CD4-positive, alpha-beta T cell treated with Interleukin-12 subunit alpha and Interleukin-12 subunit beta, for 1 hour (primary cell): ENCODE measurements around the gene MZT2B.
"Not testable (repeated sequence)": the region's sequence is repeated elsewhere in the genome, so short reads cannot be mapped to it uniquely, and the experiment has no call there.

ENCODE experiments used
- DNase-seq: peaks from one replicate; pipeline ENCODE4 v3.0.0-alpha.2; 2020

Gene MZT2B

DNA sequence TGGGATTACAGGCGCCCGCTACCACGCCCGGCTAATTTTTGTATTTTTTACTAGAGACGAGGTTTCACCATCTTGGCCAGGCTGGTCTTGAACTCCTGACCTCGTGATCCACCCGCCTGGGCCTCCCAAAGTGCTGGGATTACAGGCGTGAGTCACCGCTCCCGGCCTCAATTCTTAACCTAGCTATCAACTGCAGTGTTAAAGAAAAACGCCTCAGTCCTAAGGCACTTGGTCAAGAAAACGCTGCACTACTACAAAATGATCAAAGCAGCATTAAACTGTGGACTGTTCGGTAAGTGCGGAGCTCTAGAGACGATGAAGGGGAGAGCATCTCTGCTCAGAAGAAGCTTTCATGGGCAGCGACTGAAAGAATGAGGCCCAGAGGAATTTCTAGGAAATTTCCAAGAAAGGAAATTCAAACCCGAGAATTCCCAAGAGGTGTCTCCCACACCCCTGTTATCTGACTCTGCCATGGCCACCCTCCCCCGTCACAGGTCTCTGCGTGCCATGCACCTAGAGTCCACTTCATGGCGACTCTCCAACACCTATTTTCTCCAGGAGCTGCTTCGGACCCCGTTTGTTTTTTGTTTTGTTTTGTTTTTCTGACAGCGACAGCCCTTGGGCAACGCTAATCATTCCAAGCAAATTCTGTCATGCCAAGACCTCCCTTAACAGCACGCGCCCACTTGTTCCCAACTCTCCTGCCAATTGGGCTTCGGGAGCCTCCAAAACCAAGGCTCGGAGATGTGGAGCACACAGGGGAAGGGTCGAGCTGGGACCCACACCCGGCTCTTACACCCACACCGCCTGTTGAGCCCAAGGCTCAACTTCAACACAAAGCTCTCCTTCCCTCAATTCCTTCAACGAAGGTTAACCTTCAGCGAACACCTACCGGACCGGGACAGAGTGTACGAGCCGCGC lies 1.4 kb upstream of the MZT2B start:
- not testable (repeated sequence) for DNase-seq

DNA sequence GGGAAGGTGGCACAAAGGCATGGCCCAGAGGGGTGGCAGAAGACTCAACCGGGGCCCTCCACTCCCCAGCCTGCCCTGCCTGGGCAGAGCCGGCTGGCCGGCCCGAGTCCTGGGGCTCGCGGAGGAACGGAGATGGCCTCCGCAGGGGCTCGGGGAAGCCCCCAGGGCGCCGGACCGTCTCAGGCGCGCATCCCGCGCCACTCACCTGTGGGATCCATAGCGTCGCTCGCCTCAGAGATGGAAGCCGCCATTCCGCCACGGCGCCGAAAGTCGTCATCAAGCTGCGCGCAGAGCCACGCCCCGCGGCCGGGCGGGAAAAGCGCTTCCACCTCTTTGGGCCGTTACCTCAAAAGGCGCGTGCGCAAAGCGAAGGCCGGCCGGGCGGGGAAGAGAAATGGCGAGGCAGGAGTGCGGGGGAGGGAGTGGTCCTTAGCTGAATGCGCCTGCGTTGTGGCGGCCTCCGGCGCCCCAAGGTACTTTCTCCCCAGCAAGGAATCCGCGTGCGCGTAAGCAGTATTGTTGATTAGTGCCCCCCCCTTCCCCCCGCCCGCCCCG lies 660 bp upstream of the MZT2B start, which contains the start of gene SMPD4:
TSS of gene SMPD4 (minus strand) at position 278 of the 555 bp plus-strand sequence. CDS start 5,010 bp downstream, outside the sequence.
- DNase-seq, result peak; percentile 98

DNA sequence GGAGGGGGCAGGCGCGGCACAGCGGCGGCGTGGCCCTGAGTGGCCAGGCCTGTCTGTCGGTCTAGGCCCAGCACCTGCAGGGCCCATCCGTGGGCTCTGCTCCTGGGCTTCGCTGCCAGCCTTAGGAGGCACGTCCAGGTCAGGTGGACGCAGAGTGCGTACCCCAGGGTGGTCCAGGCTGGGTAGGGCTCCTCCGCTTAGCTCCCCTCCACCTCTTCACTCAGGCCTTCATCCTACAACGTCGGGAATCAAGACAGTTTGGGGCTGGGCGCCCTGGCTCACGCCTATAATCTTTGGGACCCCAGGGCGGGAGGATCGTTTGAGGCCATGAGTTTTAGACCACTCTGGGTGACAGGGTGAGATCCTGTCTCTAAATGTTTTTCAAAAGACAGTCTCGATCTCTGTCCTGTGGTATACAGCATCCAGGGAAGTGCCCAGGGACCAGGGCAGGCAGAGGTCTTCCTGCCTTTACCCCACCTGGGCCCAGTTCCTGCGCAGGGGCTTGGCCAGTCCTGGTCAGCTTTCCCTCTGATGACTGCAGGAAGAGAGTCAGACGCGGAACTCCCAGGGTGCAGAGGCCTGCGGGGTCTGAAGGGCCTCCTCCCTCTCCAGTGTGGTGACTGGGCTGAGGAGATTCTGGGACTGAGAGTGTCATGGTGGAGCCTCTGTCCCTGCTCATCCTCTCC lies 907 bp downstream of the MZT2B start:
- not testable (repeated sequence) for DNase-seq

DNA sequence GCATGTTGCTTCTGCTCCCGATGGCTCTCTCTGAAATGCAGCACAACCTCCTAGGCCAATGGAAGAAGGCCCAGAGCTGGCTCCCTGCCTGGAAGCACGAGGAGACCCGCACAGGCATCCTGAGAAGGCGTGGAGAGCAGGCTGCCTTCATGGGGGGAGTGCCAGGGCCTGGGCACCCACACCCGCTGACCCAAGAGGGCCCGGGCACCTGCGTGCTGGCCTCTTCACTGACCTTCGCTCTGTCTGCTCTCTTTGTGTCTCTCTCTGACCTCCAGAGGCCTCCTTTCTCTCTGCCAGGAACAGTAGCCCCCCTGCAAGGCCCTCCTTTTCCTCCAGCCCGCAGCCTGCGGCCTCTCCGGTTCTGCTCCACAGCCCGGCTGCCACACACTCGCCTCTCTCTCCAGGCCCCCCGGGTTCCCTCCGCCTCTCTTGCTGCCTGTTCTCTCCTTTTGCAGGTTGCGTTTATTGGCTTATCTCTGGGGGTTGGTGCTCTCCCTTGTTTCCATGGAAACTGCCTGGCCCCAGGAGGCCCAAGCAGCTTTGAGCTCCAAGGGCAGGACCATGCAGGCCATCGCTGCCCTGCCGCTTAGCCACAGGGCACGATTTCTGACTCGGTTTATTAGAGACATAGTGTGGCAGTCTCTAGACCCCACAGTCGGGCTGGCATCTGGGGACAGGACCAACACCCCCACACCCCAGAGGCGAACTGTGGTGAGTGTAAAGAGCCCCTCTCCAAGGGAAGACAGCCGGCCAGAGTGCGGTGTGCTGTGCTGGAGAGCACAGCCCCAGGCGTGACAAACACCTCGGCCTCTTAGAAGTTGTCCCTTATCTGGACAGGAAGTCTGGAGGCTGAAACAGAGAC lies 1.7 kb downstream of the MZT2B start:
- no peak for DNase-seq

DNA sequence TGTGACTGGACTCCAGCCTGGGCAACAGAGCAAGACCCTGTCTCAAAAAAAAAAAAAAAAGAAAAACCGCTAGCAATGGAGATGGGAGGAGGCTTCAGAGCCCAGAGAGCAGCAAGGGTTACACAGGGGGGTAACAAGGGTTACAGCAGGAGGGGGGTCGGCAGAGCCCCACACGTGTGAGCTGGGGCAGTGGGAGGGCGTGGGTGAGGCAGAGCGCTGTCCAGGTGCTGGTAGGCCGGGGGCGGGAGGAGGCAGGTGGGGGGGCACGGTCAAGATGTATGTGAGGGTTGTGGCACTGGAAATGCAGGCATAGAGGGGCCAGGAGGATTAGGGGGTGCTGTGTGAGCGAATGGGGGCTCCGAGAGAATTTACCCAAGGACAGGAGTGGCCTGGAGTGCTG lies 3.4 kb downstream of the MZT2B start:
- no peak for DNase-seq

DNA sequence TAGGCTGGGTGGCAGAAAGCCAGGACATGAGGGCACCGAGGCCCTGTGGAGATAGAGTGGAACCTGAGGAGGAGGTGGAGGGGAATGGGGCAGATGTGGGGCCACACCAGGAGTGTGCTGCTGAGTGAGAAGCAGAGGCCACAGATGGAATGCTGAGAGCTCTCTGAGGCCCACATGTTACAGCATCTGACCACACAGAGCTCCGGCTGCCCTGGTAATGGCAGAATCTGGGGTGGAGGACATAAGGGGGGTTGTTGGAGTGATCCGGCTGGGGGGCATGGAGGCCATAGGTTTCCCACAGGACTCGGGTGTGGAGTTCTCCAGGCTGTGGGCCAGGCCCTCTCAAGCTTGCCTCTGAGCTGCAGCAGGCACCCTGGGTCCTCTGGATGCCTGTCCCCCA lies 3.8 kb downstream of the MZT2B start:
- DNase-seq, result no peak

DNA sequence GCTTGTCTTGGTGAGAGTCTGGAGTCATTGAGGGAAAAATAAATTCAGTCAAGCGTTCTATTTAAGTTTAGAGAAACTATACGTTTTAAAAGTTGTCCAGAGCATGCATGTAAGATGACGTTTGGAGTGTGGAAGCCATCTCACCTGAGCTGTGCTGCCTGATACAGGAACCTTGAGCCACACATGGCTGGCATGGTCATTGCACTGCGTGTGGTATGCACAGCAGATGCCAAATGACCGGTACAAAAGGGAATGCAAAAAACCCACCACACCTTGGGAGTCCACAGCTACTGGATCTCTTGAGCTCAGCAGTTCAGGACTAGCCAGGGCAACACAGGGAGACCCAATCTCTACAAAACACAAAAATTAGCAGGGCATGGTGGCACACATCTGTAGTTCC lies 4.3 kb downstream of the MZT2B start:
- DNase-seq, result no peak

DNA sequence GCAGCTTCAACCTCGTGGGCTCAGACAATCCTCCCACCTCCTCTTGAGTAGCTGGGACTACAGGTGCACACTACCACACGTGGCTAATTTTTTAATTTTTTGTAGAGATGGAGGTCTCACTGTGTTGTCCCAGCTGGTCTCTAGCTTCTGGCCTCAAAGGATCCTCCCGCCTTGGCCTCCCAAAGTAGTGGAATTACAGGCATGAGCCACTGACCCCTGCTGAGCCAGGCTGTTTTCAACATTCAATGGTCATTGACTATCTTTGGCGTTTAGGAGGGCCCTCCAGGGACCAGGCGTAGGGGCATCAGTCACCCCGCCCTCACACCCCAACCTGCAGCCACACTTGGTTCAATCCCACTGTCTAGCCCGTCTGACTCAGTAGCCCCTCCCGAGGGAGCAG lies 5.2 kb downstream of the MZT2B start:
- DNase-seq, result no peak

DNA sequence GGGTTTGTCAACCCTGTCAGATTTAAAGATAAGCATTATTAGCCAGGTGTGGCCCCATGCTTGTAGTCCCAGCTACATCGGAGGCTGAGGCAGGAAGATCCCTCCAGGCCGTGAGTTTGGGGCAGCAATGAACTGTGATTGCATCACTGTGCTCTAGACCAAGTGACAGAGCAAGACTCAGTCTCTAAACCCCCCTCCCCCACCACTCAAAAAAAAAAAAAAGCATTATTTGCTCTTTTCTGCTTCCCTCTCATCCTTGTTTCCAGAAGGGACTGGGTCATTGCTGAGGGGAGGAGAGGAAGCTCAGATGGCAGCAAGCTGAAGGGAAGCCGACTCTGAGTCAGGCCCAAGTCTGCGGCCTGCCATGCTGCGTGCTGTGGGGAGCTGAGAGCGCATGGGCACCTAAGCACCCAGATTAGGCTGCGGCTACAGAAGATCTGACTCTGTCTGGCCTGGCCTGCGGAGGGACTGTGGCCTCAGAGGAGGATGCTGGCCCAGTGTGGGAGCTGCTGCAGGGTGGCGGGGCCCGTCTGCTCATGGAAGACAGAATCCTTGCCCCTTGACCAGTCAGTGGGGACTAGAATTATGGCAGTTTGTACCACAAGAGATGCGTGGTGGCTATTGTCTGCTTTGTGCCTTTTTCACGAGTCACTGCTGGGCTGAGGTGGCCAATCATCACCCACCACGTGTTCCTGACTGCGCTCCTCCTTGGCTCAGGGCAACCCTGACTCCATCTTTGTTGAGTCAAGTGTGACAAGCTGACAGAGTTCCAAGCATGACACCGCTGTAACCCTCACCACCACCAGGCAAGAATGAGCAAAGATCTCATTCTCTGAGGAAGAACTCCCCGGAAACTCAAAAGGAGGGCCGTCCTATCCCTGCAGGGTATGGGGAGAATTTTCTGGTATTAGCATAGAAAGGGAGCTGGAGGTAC lies 6.1 kb downstream of the MZT2B start:
- not testable (repeated sequence) for DNase-seq

DNA sequence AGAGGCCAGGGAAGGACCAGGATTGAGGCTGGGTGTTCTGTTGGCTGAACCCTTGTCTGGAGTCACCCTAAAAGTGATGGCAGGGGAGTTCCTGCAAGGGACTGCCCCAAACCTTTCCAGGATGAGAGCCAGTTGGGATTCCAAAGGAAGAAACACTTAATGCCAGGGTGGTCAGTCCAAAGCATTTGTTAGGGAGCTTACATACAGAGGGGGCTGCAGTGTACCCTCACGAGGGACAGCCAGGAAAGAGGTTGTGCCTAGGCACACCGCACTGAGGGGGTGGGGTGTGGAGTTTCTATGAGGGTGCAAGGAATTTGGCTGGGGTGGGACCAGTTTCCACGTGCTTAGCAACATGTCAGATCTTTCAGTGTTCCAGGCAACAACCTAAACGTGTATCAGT lies 6.9 kb downstream of the MZT2B start:
- DNase-seq, result not testable (repeated sequence)

DNA sequence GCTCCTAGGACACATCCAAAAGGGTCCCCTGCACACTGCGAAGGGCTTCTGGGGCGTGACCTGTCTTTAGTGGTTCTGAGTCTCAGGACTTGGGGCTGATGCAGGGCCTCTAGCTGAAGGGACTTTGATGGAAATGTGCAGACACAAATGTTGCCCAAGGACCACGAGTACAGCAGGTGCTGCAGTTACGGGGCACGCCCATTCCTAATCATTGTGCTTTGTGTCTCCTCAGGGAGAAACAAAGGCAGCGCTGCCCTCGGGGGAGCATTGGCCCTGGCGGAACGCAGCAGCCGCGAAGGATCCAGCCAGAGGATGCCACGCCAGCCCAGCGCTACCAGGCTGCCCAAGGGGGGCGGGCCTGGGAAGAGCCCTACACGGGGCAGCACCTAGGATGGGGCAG lies 8.2 kb downstream of the MZT2B start:
- no peak for DNase-seq

DNA sequence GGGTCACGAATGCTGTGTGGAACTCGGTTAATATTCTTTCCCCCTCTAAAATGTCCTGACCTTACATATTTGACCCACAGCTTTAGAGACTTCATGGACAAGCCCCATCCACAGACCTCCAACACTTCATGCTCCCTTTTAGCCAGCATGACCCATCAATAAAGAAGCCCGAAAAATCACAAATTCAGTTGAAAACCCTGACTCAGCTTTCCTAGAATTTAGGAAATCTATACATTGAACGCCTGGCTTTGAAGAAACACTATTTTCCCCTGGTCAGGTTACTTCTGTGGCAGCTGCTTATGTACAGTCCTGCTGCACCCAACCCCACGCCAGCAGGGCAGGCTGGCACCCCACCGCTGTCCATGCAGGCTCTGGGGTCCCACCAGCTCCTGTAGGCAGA lies 9.3 kb downstream of the MZT2B start:
- not testable (repeated sequence) for DNase-seq

DNA sequence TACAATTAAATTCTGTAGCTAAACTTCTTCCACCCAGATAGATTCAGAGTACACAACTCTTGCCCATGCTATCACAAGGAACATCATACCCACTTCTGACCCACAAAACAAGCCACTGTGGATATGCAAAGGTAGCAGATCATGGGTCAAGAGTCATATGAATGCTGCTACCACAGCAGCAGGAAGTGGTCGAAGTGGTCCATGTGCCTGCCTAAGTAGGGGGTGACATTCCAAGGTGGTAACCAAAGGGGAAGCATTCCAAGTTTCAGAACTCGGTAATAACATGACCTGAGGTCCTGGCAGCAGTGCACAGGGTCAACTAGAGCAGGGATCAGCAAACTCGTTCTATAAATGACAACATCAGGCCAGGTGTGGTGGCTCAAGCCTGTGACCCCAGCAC lies 10.4 kb downstream of the MZT2B start:
- DNase-seq, result not testable (repeated sequence)

DNA sequence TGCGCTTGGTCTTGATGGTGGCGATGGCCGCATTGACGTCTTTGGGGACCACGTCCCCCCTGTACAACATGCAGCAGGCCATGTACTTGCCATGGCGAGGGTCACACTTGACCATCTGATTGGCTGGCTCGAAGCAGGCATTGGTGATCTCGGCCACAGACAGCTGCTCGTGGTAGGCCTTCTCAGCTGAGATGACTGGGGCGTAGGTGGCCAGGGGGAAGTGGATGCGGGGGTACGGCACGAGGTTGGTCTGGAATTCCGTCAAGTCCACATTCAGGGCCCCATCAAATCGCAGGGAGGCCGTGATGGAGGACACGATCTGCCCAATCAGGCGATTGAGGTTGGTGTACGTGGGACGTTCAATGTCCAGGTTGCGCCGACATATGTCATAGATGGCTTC lies 11.8 kb downstream of the MZT2B start:
- not testable (repeated sequence) for DNase-seq

DNA sequence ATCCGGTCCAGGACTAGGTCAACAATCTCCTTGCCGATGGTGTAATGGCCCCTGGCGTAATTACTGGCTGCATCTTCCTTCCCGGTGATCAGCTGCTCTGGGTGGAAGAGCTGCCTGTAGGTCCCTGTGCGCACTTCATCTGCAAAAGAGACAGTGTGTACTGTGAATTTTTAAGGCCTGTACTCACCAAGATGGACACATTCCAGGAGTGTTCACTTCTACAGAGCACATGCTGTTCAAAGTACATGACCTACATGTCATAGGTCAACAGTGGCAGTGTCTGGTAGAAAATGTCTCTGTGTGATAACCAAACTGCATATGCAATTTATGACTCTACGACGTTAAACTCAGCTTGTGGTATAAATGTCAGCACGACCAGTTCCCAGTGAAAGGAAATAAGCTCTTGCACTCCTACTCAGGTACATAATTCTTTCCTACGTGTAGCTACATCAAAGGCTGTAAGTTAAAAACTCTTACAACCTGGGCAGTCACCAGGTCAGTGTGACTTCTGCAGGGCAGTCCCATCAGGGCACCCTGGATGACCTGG lies 13.1 kb downstream of the MZT2B start:
- not testable (repeated sequence) for DNase-seq

DNA sequence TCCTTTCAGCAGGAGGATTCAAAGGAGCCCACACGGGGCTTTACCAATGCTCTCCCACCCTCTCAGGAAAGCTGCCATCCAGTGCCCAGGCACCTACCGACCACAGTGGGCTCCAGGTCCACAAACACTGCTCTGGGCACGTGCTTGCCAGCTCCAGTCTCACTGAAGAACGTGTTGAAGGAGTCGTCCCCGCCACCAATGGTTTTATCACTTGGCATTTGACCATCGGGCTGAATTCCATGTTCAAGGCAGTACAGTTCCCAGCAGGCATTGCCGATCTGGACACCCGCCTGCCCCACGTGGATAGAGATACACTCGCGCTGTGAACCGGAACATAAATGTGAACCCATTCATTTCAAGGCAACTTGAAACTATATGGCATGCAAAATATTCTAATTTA lies 14.0 kb downstream of the MZT2B start:
- DNase-seq, result not testable (repeated sequence)

DNA sequence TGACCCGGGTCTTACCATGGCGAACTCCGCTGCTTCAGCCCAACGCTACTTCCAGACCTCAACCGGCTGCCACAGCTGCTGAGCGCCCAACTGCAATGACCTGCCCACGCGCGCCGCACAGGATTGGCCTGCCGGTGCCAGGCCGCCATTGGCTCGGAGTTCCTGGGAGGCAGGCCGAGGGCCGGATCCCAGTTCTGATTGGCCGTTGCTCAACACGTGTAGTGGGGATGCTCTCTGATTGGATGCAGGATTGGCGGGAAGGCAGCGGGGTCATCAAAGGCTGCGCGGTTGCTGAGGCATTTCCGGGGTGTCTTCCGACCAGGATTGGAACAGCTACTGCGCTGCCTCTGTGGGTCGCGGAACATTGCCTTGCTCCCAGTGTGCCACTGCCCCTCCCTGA lies 16.3 kb downstream of the MZT2B start, which contains the start of gene TUBA3E:
TSS of gene TUBA3E (minus strand) at position 97 of the 400 bp plus-strand sequence. CDS start at position 18, 79 bp downstream.
- no peak for DNase-seq

DNA sequence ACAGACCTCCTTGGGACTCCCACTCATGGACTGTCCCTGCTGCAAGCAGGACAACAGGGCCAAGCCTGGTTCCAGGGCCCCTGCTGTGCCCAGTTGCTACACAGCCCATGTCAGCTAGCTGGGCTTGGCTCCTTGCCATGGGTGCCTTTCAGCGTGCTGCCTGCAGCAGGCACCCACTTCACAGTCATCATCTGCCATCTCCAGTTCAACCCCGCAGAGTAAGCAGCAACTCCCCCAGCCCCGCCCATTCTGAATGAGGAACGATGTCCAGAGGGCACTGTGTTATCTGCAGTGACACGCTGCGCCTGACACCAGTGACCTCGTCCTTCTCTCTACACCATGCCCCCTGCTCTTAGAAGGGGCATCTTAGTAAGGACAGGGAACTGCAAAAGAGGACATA lies 20.5 kb downstream of the MZT2B start:
- DNase-seq, result not testable (repeated sequence)

DNA sequence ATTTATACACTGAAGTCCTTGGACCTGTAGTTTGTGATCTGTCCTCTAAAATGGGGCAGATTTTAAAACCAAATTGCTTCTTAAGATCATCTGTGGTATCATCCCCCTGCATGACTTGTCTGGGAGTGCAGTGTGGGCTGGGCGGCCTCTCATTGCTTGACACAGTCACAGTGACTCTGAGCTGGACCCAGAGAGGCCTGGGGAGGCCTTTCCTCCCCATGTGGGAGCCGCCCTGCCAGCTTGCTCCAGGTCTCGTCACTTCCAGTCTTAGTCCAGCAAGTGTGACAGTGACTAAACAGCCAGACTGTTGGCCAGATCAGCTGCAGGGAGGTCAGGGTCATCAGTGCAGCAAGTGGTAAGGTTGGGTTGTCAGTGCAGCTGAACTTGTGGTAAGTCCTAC lies 21.1 kb downstream of the MZT2B start:
- not testable (repeated sequence) for DNase-seq

DNA sequence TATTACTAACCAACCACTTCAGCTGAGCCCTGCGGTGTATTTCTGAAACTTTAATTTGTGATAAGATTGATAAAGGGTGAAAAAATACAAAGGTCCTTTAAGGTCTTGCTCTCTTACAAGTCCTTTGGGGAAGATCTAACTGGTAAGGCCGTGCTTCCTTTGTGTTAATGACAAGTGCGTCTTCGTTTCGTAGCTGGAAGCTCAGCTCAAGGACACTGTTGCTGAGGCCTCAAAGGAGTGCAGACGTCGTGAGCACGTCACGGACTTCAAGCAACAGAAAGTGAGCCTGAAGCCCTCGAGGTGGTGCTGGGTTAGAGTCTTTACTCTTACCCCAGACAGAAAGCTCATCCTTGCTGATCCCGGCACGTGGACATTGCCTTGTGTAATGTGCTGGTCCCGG lies 25.0 kb downstream of the MZT2B start:
- not testable (repeated sequence) for DNase-seq

DNA sequence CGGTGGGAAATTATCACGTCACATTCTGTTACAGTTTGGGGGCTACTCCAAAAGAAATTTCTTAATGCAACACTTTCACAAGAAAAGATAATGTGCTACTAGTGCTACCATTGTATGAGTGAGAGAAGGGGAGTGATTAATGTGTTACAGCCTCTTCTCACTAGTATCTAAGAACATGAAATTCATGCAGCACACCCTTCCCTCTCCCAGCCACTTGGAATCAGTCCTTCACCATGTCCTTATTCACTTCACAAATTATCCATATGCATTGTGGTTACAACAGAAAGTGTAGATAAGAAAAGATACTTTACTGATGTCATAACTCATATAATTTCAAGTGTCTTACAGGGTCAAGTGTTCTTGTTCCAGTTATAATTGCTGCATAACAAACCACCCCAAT lies 37.1 kb downstream of the MZT2B start:
- not testable (repeated sequence) for DNase-seq
